Testis (tissue), 2 donors: Measurements from ENCODE around the gene PLS1.

ENCODE experiments used
- POLR2A ChIP-seq: fragments of 450-650 bp; IDR thresholded peaks from one replicate; pipeline ENCODE4 v1.6.1; 2017; ENCODE audit warnings: antibody characterized with exemption, mild to moderate bottlenecking, moderate library complexity
- TF ChIP-seq, protein P1 (sequence below), 3 experiments: fragments of 450-650 bp in 2 of 3; fragments of 200-600 bp in 1 of 3; sonication (generic) in 1 of 3; IDR thresholded peaks; one replicate each; pipeline ENCODE4 v1.5.1; 2016 to 2019; ENCODE audit warnings: antibody characterized with exemption in 3 of 3, mild to moderate bottlenecking in 2 of 3, moderate library complexity in 1 of 3

DNA sequence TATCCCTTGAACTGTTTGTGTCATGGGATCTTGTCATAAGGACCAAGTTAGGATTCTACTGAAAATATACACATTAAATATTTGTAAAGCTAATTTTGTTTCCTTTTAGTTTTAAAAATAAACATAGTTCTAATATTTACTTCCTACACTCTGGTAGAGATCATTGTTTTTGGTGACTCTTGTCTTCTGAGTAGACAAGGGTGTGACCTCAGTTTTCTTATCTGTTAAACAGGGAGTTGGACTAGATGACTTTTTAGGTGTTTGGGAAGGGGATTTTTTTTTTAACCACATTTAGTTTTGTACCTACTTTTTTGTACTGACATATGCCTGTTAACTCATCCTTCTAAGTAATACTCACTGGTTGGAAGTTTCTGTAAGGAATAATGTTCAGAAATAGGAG lies 30.8 kb downstream of the PLS1 start:
- TF ChIP-seq POLR2A, result no peak
- TF ChIP-seq, protein P1, sequence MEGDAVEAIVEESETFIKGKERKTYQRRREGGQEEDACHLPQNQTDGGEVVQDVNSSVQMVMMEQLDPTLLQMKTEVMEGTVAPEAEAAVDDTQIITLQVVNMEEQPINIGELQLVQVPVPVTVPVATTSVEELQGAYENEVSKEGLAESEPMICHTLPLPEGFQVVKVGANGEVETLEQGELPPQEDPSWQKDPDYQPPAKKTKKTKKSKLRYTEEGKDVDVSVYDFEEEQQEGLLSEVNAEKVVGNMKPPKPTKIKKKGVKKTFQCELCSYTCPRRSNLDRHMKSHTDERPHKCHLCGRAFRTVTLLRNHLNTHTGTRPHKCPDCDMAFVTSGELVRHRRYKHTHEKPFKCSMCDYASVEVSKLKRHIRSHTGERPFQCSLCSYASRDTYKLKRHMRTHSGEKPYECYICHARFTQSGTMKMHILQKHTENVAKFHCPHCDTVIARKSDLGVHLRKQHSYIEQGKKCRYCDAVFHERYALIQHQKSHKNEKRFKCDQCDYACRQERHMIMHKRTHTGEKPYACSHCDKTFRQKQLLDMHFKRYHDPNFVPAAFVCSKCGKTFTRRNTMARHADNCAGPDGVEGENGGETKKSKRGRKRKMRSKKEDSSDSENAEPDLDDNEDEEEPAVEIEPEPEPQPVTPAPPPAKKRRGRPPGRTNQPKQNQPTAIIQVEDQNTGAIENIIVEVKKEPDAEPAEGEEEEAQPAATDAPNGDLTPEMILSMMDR (IDR thresholded peaks at IDR 0.05), result no peak
